GM19452 (cell line): ENCODE measurements around the gene KMO.

Experiments used
- ATAC-seq: cut with Tn5 transposase; IDR thresholded peaks from one replicate; pipeline ENCODE4 v1.9.1; 2021; ENCODE audit not compliant: unreplicated experiment

The KMO gene

GRCh38 chr1:241644259-241644658 is 112.1 kb downstream of the KMO start:
- no peak for ATAC-seq

GRCh38 chr1:241645199-241645598 is 113.0 kb downstream of the KMO start:
- no peak for ATAC-seq
